Astrocyte (in vitro differentiated cells and primary cell): ENCODE measurements around the gene SF1. TPM values are rescaled to one million over a fixed set of nuclear protein-coding genes. Genes with fewer than 3 reads are reported as not detected.
A peak's percentile ranks its signal among the peaks of the same experiment; 100 is the strongest.

ENCODE experiments used
- DNase-seq: peaks from one replicate; pipeline ENCODE4 v3.0.0-alpha.2; 2010; ENCODE audit warnings: low read depth
- FAIRE-seq: peaks from 2 replicates; lab custom pipeline; 2011; peaks lifted over from hg19 to GRCh38; lab: Jason Lieb, UNC
- H2AFZ ChIP-seq: 2 replicates; pipeline ENCODE4 v1.6.0; 2012; ENCODE audit warnings: low read depth, low read length, inconsistent platforms
- H3K27ac ChIP-seq: 2 replicates; pipeline ENCODE4 v1.5.1; 2011; ENCODE audit warnings: low read depth, low read length, inconsistent platforms
- H3K27me3 ChIP-seq: 2 replicates; pipeline ENCODE4 v1.6.0; 2011; ENCODE audit warnings: low read length, inconsistent platforms; ENCODE audit not compliant: insufficient read depth
- H3K36me3 ChIP-seq: 2 replicates; pipeline ENCODE4 v1.5.1; 2011; ENCODE audit warnings: low read length, inconsistent platforms; ENCODE audit not compliant: insufficient read depth
- H3K4me1 ChIP-seq: 2 replicates; pipeline ENCODE4 v1.5.1; 2011; ENCODE audit warnings: low read length, inconsistent platforms; ENCODE audit not compliant: insufficient read depth
- H3K4me2 ChIP-seq: 2 replicates; pipeline ENCODE4 v1.6.0; 2012; ENCODE audit warnings: low read length, inconsistent platforms
- H3K4me3 ChIP-seq: 2 replicates; pipeline ENCODE4 v1.5.1; 2011; ENCODE audit warnings: low read depth, mild to moderate bottlenecking, low read length, inconsistent platforms; ENCODE audit not compliant: insufficient read depth
- H3K79me2 ChIP-seq: 2 replicates; pipeline ENCODE4 v1.6.0; 2012; ENCODE audit warnings: mild to moderate bottlenecking, low read length, inconsistent platforms; ENCODE audit not compliant: insufficient read depth
- H3K9ac ChIP-seq: 2 replicates; pipeline ENCODE4 v1.6.0; 2012; ENCODE audit warnings: mild to moderate bottlenecking, low read length, inconsistent platforms
- H3K9me3 ChIP-seq: 2 replicates; pipeline ENCODE4 v1.5.1; 2012; ENCODE audit warnings: low read depth, mild to moderate bottlenecking, low read length, inconsistent platforms; ENCODE audit not compliant: insufficient read depth
- H4K20me1 ChIP-seq: 2 replicates; pipeline ENCODE4 v1.6.0; 2012; ENCODE audit warnings: low read length, inconsistent platforms; ENCODE audit not compliant: insufficient read depth
- H3K27ac Mint-ChIP-seq: one replicate; pipeline ENCODE4 v1.8.0; 2021; ENCODE audit warnings: mild to moderate bottlenecking, mixed read lengths; ENCODE audit not compliant: unreplicated experiment
- H3K27me3 Mint-ChIP-seq: one replicate; pipeline ENCODE4 v1.8.0; 2021; ENCODE audit warnings: low read depth, mixed read lengths; ENCODE audit not compliant: unreplicated experiment
- H3K36me3 Mint-ChIP-seq: one replicate; pipeline ENCODE4 v1.8.0; 2021; ENCODE audit warnings: low read depth, mixed read lengths; ENCODE audit not compliant: unreplicated experiment
- H3K4me1 Mint-ChIP-seq: one replicate; pipeline ENCODE4 v1.8.0; 2021; ENCODE audit warnings: low read depth, mixed read lengths; ENCODE audit not compliant: unreplicated experiment
- H3K4me3 Mint-ChIP-seq: one replicate; pipeline ENCODE4 v1.8.0; 2021; ENCODE audit warnings: mild to moderate bottlenecking, moderate library complexity, mixed read lengths; ENCODE audit not compliant: unreplicated experiment
- H3K9me3 Mint-ChIP-seq: one replicate; pipeline ENCODE4 v1.8.0; 2021; ENCODE audit warnings: mild to moderate bottlenecking, mixed read lengths; ENCODE audit not compliant: unreplicated experiment
- EZH2 ChIP-seq: IDR thresholded peaks from 2 replicates; pipeline ENCODE4 v1.6.1; 2012; ENCODE audit warnings: mild to moderate bottlenecking, low read length, inconsistent platforms; ENCODE audit not compliant: insufficient read depth
- total RNA-seq: library from RNA; stranded (reverse); gene quantifications from 2 replicates; pipeline ENCODE4 v1.2.1, GENCODE V29; 2021
- TF ChIP-seq, protein P1 (sequence below): IDR thresholded peaks from 2 replicates; pipeline ENCODE4 v1.5.1; 2011; ENCODE audit warnings: low read depth, mild to moderate bottlenecking, inconsistent platforms, low read length, moderate library complexity; ENCODE audit not compliant: insufficient read depth

The SF1 gene
- total RNA-seq, 1 donor from 2014 or later = 215 TPM

DNA sequence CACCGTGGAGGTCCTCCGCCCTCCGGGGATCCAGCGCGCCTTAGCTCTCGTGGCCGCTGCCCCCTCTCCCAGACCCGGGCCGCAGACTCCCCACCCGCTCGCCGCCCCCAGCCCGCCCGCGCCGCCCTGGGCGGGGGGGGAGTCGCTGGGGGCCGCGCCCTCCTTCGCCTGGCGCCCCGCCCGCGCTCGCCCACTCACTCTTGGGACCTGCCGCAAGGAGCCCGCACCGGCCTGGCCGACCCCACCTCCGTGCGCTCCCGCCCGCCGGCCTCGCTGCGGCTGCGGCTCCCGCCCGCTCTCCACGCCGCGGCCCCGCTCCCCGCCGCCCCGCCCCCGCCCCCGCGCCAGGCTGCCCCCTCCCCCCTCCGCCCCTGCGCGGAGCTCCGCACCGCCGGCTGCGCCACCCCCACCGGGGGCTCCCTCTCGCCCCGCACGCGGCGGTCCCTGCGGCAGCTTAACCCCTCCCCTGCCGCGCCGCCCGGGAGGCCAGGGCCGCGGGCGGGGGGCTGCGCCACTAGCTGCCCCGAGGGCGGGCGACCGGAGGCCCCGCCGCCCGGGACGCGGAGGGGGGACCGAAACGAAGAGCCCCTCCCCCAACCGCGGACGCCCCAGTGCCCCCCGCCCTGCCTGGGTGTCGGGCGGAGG, 33.7 kb downstream of the SF1 start:
- Histone ChIP-seq H3K79me2 (no peaks in the 10 kb centered on the region), H3K9ac (peak overlapping the region; percentile 46), H3K9me3 (no peaks in the 10 kb centered on the region), H3K4me2 (peak overlapping the region; percentile 81), H4K20me1 (peaks cover 5% of the 10 kb centered on the region), H3K27me3 (peaks cover 43% of the 10 kb centered on the region), H3K4me3 (no peak overlapping the region), H3K27ac (no peak overlapping the region), H3K36me3 (no peaks in the 10 kb centered on the region), H2AFZ (peak overlapping the region; percentile 26), H3K4me1 (peaks cover 24% of the 10 kb centered on the region)
- Mint-ChIP-seq H3K4me1 (peaks cover 2% of the 10 kb centered on the region), H3K27me3 (peaks cover 29% of the 10 kb centered on the region), H3K36me3 (no peaks in the 10 kb centered on the region), H3K27ac (no peak overlapping the region), H3K9me3 (no peaks in the 10 kb centered on the region), H3K4me3 (no peak overlapping the region)
- FAIRE-seq (no peak), DNase-seq (no peak)
- TF ChIP-seq EZH2 = peak; percentile 9
- TF ChIP-seq, protein P1, sequence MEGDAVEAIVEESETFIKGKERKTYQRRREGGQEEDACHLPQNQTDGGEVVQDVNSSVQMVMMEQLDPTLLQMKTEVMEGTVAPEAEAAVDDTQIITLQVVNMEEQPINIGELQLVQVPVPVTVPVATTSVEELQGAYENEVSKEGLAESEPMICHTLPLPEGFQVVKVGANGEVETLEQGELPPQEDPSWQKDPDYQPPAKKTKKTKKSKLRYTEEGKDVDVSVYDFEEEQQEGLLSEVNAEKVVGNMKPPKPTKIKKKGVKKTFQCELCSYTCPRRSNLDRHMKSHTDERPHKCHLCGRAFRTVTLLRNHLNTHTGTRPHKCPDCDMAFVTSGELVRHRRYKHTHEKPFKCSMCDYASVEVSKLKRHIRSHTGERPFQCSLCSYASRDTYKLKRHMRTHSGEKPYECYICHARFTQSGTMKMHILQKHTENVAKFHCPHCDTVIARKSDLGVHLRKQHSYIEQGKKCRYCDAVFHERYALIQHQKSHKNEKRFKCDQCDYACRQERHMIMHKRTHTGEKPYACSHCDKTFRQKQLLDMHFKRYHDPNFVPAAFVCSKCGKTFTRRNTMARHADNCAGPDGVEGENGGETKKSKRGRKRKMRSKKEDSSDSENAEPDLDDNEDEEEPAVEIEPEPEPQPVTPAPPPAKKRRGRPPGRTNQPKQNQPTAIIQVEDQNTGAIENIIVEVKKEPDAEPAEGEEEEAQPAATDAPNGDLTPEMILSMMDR = no peak

DNA sequence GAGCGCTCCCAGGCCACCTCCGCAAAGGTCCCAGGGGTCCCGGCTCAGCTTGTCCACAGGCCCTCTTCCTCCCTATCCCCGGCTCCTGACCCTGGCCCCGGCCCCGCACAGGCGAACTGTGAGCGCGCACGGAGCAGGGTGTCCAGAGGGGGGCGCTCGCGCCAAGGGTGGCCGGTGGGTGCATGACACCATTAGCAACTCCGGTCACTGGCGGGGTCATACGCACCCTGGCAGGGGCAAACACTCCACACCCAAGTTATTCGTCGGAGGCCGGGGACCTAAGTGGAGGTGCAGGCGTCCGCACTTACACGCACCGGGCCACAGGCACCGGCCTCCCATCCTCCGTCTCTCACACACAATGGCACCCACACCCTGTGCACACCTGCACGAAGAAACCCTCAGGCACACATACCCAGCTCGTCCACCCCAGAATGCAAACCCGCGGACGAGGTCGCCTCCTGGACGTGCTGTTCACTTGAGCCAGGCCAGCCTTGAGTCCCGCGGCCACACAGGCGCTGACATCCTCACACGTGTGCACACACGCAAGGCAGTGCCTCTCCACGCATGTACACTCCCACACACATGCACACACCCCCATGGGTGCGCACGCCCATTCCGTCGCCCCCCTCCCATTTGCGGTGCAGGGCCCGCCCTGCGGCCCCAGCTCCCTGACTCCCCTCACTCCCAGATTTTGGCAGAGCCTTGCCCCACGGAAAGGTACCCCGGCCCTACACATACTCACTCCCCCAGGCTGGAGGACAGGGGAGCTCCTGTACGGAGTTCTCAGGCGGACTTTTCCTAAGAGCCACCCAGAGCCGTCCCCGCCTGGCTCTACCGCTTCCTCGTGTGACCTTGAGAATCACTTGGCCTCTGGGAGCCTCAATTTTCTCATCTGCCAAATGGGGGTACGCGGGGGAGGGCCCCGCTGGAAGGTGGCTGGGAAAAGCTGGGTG, 34.5 kb downstream of the SF1 start, which contains the start of gene RASGRP2:
TSS of gene RASGRP2 (minus strand) at position 552 of the 953 bp plus-strand sequence. CDS start 1,276 bp downstream, outside the sequence.
- no peak for FAIRE-seq
- Histone ChIP-seq H4K20me1 (peaks cover 5% of the 10 kb centered on the region), H3K4me1 (peaks cover 24% of the 10 kb centered on the region), H3K36me3 (no peaks in the 10 kb centered on the region), H3K4me3 (no peak within 1 kb of the TSS), H3K27ac (no peak within 1 kb of the TSS), H3K27me3 (peaks cover 43% of the 10 kb centered on the region), H3K9ac (peak within 1 kb of the TSS; percentile 46), H3K4me2 (peak within 1 kb of the TSS; percentile 81), H3K79me2 (no peaks in the 10 kb centered on the region), H2AFZ (peak within 1 kb of the TSS; percentile 26), H3K9me3 (no peaks in the 10 kb centered on the region)
- Mint-ChIP-seq H3K36me3 (no peaks in the 10 kb centered on the region), H3K27me3 (peaks cover 36% of the 10 kb centered on the region), H3K4me1 (peaks cover 2% of the 10 kb centered on the region), H3K27ac (peak within 1 kb of the TSS; percentile 87), H3K9me3 (no peaks in the 10 kb centered on the region), H3K4me3 (peak within 1 kb of the TSS; percentile 75)
- TF ChIP-seq, protein P1 = no peak
- peak; percentile 96 for TF ChIP-seq EZH2
- DNase-seq = no peak
